IPS DF 4.7 (cell line): ENCODE results near the gene PRDM15.

Source experiments
- DNase-seq: peaks from one replicate; pipeline ENCODE4 v3.0.0-alpha.2; 2013; ENCODE audit warnings: low spot score; ENCODE audit errors: extremely low read depth

PRDM15 gene

DNA sequence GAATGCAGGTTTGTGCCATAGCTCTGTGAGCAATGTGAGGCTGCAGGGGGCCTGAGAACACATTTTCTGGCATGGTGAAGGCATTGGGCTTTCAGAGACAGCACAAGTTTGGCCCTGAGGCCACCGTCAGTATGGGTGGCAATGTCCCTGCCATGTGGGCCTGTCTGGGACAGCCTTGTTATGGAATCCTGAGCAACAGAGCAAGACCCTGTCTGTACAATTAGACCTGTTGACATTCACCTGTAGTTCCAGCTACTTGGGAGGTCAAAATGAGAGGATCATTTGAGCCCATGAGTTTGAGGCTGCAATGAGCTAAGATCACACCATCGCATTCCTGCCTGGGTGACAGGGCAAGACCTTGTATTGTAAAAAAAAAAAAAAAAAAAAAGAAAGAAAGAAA is 35.6 kb downstream of the PRDM15 start:
- DNase-seq = no peak

GRCh38 chr21:41840880-41841279 is 38.3 kb downstream of the PRDM15 start:
- no peak for DNase-seq

- DNase-seq = no peak
Measured at GRCh38 chr21:41839387-41840000, 39.6 kb downstream of the PRDM15 start.

- DNase-seq = no peak
Measured at GRCh38 chr21:41837756-41838297, 41.3 kb downstream of the PRDM15 start.

DNA sequence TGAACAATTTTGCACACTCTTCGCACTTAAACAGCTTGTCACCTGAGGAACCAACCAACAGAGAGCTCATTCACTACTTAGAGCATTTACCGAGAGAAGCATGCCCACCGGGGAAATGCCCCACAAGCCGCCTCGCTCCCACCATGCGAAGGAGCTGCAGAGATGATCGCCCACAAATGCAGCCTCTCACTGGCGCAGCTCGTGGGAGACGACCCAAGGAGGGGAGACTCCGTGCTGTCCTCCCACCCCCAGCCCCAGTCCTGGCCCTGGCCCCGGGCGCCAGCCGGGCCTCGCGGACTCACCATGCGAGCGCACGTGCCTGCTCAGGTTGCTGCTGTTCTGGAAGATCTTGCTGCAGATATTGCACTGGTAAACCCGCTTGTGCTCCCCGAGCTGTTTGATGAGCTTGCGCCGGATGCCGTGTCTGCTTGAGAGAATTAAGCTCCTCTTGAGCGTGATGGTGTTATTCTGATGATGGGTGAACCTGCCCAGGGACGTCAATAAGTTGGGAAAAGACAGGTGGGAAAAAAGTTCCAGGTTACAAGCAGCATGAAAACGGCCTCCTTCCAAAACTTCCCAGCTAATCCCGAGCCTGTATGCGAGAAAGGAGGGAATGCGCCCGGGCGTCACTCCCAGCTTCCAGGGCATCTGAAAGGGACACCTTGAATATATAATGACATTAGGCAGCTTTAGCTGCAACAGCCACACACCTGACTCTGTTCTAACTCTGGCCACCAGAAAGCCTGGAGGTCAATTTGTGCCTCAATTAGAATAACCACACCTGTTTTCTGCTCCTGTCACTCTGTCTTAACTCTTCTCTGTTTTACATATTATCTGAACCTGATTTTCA is 42.8 kb downstream of the PRDM15 start:
- DNase-seq = no peak

DNA sequence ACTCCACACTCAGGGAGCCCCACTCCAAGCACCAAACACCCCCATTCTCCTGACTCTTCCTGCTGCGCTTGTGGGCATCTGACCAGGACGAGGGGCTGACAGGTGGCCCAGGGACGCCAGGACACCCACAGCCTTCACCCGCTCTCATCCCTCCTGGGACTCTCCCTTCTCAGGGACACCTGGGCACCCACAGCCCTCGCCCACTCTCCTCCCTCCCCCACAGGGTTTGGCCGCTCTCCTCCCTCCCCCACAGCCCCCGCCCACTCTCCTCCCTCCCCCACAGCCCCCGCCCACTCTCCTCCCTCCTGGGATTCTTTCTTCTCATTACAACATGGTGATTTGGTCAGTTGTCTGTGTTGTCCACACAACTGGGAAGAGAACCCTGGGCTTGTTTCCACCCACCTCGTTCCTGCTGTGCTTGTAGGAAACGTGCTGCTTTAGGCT is 43.4 kb downstream of the PRDM15 start:
- DNase-seq = no peak

DNA sequence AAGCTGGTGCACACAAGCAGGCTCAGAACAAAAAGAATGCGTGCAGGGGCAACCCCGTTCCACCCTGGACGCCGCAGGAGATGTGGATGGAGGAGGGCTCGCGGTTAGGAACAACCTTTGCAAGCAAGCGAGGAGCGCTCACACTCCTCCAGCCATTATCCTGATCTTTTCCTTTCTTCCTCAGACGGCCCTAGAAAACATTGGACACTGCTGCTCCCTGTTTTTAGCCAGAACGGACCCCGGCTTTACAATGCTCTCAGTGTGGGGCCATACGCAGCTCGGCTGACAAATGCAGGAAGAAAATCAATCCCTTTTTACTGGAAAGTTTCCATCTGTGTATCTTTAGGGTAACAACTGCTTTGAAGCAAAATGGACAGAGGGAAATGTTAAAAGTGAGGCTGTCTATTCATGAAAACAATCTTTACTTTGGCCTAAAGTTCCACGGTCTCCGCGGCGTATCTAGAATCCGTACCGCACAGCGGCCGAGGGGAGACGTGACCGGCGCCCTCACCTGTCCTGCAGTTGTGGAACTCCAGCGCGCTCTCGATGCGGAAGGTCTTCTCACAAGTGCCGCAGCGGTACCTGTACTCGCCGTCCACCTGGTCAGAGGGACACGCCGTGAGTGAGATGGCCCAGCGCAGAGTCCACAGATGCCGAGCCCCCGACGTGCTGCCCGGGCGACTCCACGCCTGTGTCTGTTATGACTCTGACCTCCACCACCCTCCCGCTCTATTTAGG is 44.0 kb downstream of the PRDM15 start:
- DNase-seq = no peak

DNA sequence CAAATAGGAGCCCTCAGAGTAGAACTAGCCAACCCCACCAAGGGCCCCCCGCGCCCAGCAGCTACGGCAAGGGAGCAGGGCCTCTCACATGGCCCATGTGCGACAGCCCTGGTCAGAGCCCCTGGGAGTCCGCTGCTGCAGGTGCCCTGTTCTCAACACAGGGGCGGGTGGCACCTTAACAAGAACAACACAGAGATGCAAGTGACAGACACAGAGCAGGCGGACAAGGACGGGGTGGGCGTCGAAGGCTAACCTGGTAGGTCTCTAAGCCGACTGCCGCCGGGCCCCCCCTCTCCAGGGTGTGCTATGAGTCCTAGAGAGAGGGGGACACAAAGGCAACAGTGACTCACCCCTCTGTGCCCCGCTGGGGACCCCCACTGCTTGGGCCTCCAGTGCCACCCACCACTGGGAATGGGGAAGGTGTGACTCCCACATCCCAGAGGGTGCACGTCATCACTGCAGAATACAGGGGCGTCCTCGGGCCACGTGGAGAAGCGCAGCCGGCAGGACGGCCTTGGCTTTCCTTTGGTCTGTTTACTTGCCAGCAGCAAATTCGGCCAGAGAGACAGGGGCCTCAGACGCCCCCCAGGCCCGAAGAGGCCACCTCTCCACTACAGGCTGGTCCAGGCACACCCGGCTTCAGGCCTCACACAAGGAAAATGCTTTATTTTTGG is 44.8 kb downstream of the PRDM15 start:
- DNase-seq = no peak

GRCh38 chr21:41833497-41834115 is 45.5 kb downstream of the PRDM15 start:
- DNase-seq = no peak

- no peak for DNase-seq
Measured at GRCh38 chr21:41832596-41833496, 46.3 kb downstream of the PRDM15 start.

DNA sequence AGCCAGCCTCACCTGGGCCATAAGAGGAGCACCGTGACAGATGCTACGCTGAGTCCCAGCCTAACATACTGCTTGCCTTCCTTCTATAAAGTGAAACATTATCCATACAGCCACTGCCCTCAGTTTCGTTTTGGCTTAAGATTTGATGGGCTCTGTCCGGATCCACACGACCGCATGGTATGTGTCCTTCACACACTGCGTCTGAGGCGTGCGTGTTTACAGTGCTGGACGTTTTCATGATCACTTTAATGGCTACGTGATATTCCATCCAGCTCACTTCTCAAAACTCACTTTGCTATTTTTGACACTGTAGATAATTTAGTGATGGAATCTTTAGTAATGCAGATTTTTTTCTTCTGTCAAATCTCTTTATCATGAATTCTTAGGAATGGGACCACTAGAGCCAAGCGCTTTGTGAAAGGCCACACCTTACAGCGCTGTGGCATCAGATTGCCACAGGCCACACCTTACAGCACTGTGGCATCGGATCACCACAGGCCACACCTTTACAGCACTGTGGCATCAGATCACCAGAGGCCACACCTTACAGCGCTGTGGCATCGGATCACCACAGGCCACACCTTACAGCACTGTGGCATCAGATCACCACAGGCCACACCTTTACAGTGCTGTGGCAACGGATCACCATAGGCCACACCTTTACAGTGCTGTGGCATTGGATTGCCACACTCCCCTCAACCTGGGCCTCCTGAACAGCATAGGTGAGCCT is 47.1 kb downstream of the PRDM15 start:
- DNase-seq = no peak

DNA sequence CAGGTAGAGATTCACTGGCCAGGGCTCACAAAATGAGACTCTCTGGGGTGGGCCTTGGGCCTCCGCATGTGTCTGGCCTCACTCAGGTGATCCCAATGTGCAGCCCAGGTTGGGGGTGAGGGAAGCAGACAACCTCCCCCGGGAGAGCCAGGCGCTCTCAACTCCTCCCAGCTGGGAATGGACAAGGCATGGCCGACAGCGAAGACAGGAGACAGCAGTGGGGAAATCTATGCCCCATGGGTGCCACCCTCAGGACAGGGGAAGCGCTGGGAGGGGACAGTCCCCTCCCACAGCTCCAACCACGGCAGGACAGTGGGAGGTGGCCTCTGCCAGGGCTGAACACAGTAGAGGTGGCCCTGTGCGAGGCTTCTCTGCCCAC is 47.7 kb downstream of the PRDM15 start:
- no peak for DNase-seq

- no peak for DNase-seq
Measured at GRCh38 chr21:41830764-41831452, 48.2 kb downstream of the PRDM15 start.

DNA sequence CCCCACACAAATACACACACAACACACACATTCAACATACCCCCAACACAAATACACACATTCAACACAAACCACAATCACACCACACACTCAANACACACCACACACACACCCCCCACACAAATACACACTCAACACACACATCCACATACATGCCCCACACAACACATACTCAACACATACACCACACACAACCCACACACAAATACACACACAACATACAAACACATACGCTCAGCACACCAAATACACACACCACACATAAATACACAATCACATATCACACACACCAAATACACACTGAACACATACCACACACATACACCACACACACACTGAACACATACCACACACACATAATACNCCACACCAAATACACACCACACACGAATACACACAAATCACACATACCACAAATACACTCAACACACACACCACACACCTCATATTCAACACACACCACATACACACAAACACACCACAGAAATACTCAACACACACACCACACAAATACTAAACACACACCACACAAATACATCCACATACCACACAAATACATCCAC is 48.9 kb downstream of the PRDM15 start:
- DNase-seq = no peak

- DNase-seq = no peak
Measured at GRCh38 chr21:41828884-41829360, 50.2 kb downstream of the PRDM15 start.

DNA sequence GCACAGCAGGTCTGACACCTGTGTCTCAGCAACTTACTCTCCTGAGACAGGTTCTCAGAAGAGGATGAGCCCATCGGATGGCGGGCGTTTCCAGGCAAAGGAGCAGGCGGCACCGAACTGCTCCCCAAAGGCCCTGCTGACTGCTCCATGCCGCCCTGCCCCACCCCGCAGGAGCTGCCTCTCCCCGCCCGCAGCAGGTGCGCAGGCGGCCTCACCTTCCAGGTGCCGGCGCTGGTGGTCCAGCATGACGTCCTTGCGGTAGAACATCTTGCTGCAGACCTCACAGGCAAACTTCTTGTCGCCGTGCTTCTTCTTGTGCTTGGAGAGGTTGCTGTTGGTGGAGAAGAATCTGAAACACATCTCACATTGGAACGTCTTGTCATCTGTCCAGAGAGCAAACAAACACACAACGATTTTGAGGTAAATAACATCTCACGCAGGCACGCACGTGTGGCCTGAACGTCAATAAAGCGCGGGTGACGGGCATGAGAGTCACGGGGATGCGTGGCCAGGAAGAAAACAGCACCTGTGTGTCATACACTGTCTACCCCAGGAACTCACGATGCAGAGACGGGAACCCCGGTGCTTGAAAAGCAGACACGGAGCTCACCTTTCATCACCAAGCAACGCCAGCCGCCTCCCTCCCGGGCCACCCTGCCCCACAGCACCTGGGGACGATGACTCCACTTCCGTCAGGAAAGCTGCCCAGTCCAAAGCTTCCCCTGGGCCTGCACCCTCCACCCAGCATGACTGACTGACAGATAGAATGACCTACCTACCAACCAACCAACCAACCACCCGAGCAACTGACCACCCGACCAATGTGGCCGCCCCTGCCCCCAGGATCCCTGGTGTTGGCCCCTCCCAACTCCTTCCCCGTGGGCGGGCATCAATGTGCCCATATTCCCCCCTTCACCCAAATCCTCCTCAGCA is 50.9 kb downstream of the PRDM15 start:
- no peak for DNase-seq

DNA sequence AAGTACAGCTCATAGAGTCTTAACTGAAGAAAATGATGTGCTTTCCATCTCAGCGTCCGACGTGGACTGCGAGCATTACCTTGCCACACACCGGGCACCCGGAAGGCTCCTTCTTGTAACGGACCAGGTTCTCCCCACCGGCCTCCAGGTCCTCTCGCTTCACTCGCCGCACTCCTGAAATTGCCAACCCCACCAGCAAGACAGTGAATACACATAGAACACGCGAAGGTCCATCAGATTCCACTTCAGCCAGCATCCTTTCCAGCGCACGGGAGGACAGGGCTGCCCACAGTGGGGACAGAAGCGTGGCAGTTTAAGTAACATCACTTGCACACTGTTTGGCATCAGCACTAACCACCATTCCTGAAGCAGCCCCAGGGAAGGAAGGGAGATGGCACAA is 53.3 kb downstream of the PRDM15 start:
- no peak for DNase-seq
